NT2/D1 (cell line): ENCODE measurements around the gene CCDC47.
A peak's percentile ranks its signal among the peaks of the same experiment; 100 is the strongest.

ENCODE experiments used
- DNase-seq: peaks from one replicate; pipeline ENCODE4 v3.0.0-alpha.2; 2011; ENCODE audit warnings: low read depth, low spot score
- H3K27me3 ChIP-seq: 2 replicates; pipeline ENCODE4 v1.6.0; 2011; ENCODE audit warnings: mild to moderate bottlenecking; ENCODE audit not compliant: insufficient read length, insufficient read depth
- H3K36me3 ChIP-seq: 2 replicates; pipeline ENCODE4 v1.6.1; 2011; ENCODE audit warnings: mild to moderate bottlenecking, low read length, mixed read lengths; ENCODE audit not compliant: insufficient read depth, insufficient read length
- H3K4me1 ChIP-seq: 2 replicates; pipeline ENCODE4 v1.5.1; 2011; ENCODE audit not compliant: insufficient read depth, insufficient read length
- H3K4me3 ChIP-seq: 2 replicates; pipeline ENCODE4 v1.5.1; 2011; ENCODE audit warnings: low read depth; ENCODE audit not compliant: insufficient read length
- H3K9ac ChIP-seq: 2 replicates; pipeline ENCODE4 v1.6.0; 2011; ENCODE audit warnings: low read depth; ENCODE audit not compliant: insufficient read length
- H3K9me3 ChIP-seq: 2 replicates; pipeline ENCODE4 v1.5.1; 2011; ENCODE audit warnings: mild to moderate bottlenecking, low read length; ENCODE audit not compliant: insufficient read depth
- SUZ12 ChIP-seq: IDR thresholded peaks from 2 replicates; pipeline ENCODE4 v1.6.1; 2011; ENCODE audit not compliant: insufficient read length, insufficient read depth; ENCODE audit errors: extremely low read depth
- YY1 ChIP-seq: IDR thresholded peaks from 2 replicates; pipeline ENCODE4 v1.6.1; 2011; ENCODE audit not compliant: insufficient read length, insufficient read depth
- ZNF274 ChIP-seq: IDR thresholded peaks from 2 replicates; pipeline ENCODE4 v1.6.1; 2011; ENCODE audit warnings: mild to moderate bottlenecking, low read depth, low read length

Gene CCDC47

DNA sequence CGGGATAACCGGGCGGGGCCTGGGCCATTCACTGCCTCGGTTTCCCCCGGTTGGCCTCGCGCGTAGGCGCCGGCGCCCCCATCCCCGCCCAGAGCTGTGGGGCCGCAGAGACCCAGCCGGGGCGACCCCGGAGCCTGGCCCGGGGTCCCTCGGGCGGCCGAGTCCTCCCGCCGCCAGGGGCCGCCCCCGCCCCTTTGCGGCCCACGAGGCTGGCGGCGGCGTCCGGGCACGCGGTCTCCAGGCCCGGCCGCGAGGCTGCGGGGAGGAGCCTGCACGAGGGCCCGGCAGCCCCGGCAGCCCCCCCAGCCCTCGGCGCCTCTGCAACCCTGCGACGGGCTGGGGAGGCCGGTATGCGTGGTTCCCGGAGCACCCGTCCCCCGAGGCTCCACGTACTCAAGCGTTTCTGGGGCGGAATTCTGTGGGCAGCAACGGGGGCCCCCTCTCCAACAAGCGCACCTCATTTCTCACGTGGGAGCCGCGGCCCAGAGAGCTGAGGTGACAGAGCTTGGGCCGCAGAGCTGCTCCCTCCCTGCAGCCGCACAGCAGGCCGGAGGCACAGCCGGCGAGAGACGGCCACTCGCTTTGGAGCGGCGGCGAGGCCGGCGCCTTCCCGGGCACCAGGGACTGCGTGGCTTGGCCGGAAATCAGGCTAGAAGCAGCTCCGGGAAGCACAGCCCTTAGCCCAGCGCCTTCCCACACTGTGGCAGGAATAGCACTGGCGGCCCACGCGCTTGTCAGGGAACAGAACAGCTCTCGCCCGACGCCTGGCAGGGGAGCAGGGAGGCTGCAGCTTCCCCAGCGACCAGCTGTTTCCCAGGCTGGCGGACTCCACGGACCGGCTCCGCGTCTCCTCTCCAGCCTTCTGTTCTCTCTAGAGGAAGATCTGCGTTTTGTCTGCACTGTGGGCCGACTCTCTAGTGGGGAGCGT, 72.6 kb downstream of the CCDC47 start:
- Histone ChIP-seq H3K36me3 (peaks cover 63% of the 10 kb centered on the region), H3K9ac (peak overlapping the region; percentile 85), H3K9me3 (no peaks in the 10 kb centered on the region), H3K4me1 (peaks cover 35% of the 10 kb centered on the region), H3K27me3 (no peaks in the 10 kb centered on the region), H3K4me3 (peak overlapping the region; percentile 64)
- no peak for DNase-seq
- no peak for TF ChIP-seq YY1
- TF ChIP-seq ZNF274 = no peak
- TF ChIP-seq SUZ12 = no peak

DNA sequence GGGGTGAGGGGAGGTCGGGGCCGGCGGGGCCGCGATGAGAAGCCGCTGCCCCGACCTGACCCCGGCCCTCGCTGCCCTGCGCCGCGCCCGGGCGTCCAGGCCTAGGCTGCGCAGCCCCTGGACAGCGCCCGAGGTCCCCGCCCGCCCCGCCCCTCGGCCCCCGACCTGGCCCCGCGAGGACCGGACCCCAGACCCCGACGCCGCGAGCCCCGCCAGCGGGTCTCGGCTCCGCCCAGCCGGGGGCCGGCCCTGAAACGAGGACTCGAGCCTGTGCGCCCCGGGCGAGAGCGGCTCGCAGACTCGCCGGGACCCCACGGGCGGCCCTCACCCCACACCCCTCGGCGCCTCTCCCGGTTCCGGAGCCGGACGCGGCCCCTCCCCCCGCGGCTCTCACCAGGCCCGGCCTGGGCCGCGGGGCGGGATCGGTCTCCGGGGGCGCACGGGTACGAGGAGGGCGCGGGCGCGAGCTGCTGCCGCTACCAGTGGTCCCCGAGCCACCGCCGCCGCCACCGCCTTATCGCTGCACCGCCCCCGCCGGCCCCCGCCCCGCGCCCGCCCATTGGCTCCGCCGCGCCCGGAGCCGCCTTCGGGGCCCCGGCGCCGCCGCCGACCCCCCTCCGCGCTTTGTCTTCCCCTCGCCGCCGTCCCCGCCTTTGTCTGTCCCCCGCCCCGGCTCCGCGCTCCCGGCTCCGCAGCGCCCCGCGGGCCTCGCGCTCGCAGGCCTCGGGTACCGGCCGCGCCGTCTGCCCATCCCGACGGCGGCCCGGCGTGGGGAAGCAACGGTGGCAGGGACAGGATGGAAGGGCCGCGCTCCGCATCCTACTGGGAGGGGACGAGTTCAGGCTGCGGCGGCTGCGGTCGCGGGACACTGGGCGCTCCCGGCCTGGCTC, 73.5 kb downstream of the CCDC47 start, which contains the start of gene LIMD2:
Gene LIMD2 (minus strand): TSS at position 488 of the 890 bp plus-strand sequence. CDS start 827 bp downstream, outside the sequence.
- no peak for DNase-seq
- TF ChIP-seq ZNF274 (no peak), SUZ12 (no peak), YY1 (no peak)
- peak within 1 kb of the TSS; percentile 85 for H3K9ac ChIP-seq
- peak within 1 kb of the TSS; percentile 64 for H3K4me3 ChIP-seq
- H3K27me3 ChIP-seq = no peaks in the 10 kb centered on the region
- H3K36me3 ChIP-seq = peaks cover 60% of the 10 kb centered on the region
- H3K4me1 ChIP-seq = peaks cover 36% of the 10 kb centered on the region
- H3K9me3 ChIP-seq = no peaks in the 10 kb centered on the region

DNA sequence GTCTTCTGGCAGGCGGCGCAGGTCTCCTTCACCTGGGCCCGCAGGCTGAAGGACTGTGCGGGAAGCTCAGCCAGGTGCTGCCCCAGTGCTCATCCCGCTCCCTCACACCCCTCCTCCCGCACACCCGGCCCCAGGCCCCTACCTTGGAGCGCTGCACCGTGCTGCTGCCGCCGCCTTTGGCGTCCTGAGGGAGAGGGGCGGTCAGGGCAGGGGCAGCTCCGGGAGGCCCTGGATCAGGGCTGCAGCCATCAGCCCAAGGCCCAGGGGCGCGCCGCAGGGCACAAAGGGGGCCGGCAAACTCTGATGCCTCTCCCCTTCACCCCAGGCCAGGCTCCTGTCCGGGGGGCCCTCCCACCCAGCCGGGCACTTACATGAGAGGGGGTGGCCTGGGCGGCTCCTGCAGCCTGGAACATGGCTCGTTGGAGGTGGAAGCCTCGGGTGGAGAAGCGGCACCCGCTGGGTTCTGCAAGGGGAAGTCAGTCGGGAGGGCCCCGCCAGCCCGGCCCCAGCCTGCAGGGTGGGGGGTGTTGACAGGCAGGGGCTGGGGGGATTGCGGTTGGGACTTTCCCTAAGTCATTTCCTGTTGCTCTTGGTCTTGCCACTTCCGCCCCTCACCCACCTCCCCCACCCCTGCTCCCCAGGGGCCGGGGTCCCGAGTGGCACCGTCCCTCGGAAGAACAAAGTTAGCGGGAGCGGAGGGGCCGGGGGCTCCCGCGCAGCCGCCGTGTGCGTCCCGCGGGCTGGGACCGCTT, 74.3 kb downstream of the CCDC47 start:
- Histone ChIP-seq H3K36me3 (peaks cover 61% of the 10 kb centered on the region), H3K4me3 (peak overlapping the region; percentile 64), H3K9ac (peak overlapping the region; percentile 84), H3K9me3 (no peaks in the 10 kb centered on the region), H3K27me3 (no peaks in the 10 kb centered on the region), H3K4me1 (peaks cover 42% of the 10 kb centered on the region)
- no peak for DNase-seq
- no peak for TF ChIP-seq ZNF274
- TF ChIP-seq SUZ12 = no peak
- TF ChIP-seq YY1 = no peak

DNA sequence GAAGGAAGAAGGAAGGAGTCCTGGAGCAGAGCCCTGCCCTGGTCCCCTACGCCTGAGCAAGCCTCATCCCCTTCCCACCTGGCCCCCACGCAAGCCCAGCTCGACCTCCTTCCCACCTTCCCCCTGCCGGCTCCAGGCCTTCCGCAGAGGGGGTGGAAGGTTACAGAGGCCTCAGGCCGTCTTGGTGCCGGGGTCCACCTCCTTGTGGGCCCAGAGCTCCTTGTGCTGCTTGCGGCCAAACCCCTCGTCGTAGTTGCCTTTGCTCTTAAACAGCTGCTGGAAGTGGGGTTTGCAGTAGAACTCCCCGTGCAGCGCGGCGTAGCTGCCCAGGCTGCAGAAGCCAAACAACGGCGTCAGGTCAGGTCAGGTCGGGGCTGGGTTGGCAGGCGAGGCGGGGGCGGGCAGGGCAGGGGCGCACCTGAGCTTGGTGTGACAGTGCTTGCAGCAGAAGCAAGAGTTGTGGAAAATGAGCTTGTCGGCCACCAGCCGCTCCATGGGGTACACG, 75.0 kb downstream of the CCDC47 start:
- H3K9ac ChIP-seq = peak overlapping the region; percentile 84
- DNase-seq = no peak
- H3K4me3 ChIP-seq = peak overlapping the region; percentile 64
- TF ChIP-seq YY1 (no peak), ZNF274 (no peak), SUZ12 (no peak)
- no peaks in the 10 kb centered on the region for H3K9me3 ChIP-seq
- no peaks in the 10 kb centered on the region for H3K27me3 ChIP-seq
- peaks cover 61% of the 10 kb centered on the region for H3K36me3 ChIP-seq
- peaks cover 38% of the 10 kb centered on the region for H3K4me1 ChIP-seq

DNA sequence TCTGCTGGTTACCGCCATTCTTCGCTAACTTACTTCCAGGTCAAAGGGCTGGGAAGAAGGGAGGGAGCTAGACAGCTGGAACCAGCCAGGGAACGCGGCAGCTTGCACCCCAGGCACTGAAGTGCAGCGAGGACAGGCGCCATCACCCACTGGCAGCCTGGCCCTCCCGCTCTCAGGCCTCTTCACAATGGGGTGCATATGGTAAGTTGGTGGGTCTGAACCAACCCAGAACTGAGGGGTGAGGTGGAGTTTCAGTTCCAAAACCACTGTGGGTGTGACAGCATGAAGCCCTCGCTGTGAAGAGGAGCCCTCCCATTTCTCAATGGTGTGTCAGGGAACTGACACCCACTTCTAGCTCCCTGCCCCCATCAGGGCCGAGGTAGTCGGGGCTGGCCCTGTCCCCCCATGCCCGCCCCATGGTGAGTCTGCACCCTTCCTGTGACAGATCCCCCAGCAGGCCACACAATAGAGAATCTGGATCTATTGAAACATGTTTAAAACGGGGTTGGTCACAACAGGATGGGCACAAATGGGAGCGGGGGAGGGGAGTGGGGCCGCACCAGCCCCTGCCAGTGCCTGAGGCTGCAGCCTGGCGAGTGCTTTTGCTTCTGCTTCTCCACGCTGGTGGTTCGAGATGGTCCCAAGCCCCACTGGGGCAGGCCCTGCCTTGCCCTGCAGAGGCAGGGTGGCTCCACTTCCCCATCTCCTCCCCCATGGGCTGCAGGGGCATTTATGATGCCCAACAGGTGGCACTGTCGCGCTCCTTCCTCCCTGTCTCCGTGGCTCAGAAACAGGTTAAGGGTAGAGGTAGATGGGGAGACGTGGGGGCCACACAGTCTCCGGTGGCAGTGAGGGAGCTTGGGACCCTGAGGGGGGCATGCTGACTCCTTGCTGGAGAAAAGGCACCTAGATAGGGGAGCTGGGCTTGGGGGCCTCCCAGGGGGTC, 75.8 kb downstream of the CCDC47 start:
- no peak for TF ChIP-seq ZNF274
- TF ChIP-seq YY1 = no peak
- no peak for TF ChIP-seq SUZ12
- Histone ChIP-seq H3K4me1 (peaks cover 38% of the 10 kb centered on the region), H3K9me3 (no peaks in the 10 kb centered on the region), H3K4me3 (peak overlapping the region; percentile 64), H3K27me3 (no peaks in the 10 kb centered on the region), H3K36me3 (peaks cover 61% of the 10 kb centered on the region), H3K9ac (peak overlapping the region; percentile 84)
- no peak for DNase-seq

DNA sequence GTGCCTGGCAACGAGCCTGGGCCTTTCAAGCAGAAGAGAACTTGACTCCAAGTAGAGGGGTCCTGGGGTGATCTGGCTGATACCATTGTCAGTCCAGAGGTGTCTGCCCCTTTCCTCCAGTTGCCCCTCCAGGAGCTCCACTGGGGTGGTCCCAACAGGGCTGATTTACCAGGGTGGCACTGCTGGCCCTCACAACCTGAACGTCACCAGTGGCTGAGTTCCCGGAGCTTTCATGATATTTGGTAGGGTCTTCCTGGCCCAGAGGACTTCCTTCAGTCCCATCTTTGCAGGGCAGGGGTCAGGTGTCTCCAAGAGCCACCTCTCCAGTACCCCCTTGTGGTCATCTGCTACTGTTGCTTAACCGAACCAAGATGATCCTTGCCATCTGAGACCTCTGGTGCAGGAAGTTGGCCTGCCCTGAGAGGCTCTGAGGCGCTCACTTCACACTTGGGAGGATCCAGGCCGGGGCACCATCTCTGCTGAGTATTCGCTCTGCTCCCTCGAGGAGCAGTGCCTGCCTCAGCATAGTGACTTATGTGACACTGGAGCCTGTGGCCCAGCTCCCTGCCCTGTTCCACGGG, 76.9 kb downstream of the CCDC47 start:
- H3K4me3 ChIP-seq = no peak overlapping the region
- no peak for DNase-seq
- no peaks in the 10 kb centered on the region for H3K27me3 ChIP-seq
- peak overlapping the region; percentile 57 for H3K9ac ChIP-seq
- H3K9me3 ChIP-seq = no peaks in the 10 kb centered on the region
- H3K36me3 ChIP-seq = peaks cover 65% of the 10 kb centered on the region
- TF ChIP-seq YY1 (no peak), SUZ12 (no peak), ZNF274 (no peak)
- H3K4me1 ChIP-seq = peaks cover 33% of the 10 kb centered on the region
